ENCODE measurements around the gene KCNN4.

GRCh38 chr19:43735013-43735412 is 45.8 kb downstream of the KCNN4 start:
- TF ChIP-seq CTCF (conservative IDR thresholded peaks at IDR 0.05; ENCODE audit: low read length) (no peak), EZH2phosphoT487 (IDR thresholded peaks at IDR 0.05; ENCODE audit: borderline replicate concordance, low read depth, low read length) (no peak)
